HG02840 (cell line): ENCODE measurements around the gene C3orf38.
"Not testable (repeated sequence)": the region's sequence is repeated elsewhere in the genome, so short reads cannot be mapped to it uniquely, and the experiment has no call there.

ENCODE experiments used
- ATAC-seq: cut with Tn5 transposase; IDR thresholded peaks from one replicate; pipeline ENCODE4 v1.9.1; 2021; ENCODE audit warnings: mild to moderate bottlenecking, moderate library complexity, moderate number of reproducible peaks; ENCODE audit not compliant: unreplicated experiment, low FRiP score

C3orf38 gene

DNA sequence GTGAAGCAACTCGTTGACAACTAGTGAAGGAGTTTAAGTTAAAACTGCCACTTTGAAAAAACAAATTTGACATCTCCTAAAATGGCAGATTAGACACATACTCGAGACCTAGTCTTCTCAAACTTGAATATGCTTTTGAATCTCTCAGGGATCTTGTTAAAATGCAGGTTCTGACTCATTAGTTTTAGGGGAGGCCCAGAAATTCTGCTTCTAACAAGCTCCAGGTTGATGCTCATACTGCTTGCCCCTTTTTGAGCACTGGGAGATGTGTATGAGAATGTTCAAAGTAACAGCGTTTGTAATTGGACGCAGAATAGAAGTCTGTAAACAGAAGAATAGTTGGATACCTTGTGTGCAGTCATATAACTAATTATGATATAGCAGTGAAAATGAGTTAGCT, 1.6 kb downstream of the C3orf38 start:
- ATAC-seq, result no peak

DNA sequence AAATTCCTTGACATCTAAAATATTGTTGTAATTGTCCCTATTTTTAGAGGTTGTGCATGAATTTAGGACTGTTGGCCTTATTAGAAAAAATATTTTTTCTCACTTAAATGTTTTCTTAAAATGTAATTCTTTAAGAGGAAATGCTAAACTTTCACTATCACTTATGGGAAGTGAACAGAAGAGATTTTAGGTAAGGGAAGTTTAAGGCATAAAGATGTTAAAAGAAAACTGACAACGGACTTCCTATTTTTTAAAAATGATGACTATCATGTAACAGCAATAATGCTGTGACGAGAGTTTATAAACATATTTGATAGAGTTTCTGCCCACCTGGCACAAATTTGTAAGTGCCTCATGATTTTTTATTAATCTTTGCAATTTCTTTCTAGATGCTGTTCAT, 3.1 kb downstream of the C3orf38 start:
- ATAC-seq, result no peak

DNA sequence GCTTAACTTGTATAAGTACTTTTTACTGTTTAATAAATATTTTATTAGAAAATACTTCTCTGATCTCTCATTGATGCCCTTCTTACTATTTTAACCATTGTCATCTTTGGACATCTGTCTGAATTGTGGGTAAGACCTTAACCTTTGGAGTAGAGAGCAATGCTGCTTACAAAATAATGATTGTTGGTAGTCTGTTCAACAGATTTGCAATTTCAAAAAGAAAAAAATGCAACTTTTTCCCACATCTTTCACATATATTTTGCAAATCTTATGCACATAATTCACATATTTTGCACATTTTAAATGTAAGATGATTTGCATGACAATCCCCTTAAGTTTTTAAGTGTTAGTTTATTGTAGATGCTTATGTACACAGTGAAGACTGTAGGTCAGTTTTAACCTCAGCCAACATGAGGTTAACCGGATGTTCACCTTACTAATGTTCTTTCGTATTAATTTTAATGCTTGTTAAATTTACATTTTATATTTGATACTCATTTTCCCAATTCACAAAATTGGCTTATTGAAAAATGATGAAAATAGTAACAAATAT, 16.7 kb downstream of the C3orf38 start:
- no peak for ATAC-seq

DNA sequence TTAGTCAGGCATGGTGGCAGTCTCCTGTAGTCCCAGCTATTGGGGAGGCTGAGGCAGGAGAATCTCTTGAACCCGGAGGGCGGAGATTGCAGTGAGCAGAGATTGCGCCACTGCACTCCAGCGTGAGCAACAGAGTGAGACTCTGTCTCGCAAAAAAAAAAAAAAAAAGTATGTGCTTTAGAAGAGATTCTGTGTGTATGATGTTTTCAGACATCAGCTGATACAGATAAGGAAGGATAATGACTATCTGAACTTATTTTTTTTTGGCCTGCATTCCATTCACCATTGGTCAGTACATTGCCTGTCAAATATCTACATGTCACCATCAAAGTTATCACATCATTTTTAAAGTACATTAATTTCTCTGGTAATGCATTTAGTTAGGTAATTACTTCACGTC, 17.4 kb downstream of the C3orf38 start:
- no peak for ATAC-seq

DNA sequence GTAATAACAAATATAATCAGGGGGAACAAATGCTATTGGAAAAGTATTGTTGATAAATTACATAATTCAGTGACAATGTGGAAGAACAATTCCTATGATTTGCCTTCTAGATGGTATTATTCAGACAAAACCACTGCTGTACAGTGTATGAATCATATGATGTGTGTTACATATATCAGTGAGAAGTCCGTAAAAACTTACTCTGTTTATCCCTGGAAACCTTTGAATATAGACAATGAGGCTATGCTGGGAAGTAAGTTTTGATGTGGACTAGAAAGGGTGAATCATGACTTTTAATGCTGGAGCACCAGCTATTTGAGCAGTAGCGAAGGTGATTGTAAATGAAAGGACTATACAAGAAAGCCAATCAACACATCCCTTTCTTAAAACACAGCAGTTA, 17.9 kb downstream of the C3orf38 start:
- ATAC-seq, result no peak

DNA sequence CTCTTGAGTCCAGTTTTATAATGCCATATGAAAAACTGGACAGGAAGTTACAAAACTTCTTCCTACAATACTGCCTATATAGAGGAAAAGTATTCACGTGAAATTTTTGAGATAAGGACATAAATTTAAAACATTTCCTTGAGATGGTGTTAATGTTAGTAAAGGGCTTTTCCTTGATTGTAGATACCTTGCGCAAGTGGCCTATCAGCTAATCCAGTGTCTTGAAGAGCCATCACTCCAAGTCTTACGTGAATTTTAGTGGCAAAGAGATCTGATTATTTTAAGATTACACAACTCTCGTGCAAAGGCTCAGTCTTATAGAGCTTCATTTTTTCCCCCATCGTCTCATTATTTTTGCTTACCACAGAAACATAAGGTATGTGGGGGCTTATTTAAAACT, 18.4 kb downstream of the C3orf38 start:
- no peak for ATAC-seq

DNA sequence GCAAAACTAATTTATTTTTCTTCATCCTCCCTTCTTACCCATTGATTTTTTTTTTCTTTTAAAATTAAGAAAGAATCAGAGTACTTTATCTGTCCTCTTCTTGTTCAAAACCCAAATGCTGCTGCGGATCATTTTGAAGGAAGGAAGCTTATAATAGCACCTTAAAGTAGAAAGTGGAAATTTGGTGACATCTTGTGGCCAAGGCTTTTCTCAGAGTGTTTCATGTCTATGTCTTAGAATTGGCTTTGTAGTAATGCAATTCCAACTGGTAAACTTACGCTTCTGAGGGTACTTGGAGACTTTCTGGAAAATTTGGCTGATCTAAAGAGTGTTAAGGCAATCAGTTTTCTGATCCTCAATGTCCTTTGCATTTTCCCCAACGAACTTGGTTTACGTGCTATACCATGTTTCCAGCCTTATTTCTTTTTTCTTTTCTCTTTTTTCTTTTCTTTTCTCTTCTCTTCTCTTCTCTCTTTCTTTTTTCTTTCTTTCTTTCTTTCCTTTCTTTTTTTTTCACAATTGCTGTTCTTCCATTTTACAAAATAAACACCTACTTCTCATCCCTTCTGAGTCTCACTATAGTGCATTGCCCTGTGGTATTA, 30.7 kb downstream of the C3orf38 start:
- ATAC-seq, result no peak

DNA sequence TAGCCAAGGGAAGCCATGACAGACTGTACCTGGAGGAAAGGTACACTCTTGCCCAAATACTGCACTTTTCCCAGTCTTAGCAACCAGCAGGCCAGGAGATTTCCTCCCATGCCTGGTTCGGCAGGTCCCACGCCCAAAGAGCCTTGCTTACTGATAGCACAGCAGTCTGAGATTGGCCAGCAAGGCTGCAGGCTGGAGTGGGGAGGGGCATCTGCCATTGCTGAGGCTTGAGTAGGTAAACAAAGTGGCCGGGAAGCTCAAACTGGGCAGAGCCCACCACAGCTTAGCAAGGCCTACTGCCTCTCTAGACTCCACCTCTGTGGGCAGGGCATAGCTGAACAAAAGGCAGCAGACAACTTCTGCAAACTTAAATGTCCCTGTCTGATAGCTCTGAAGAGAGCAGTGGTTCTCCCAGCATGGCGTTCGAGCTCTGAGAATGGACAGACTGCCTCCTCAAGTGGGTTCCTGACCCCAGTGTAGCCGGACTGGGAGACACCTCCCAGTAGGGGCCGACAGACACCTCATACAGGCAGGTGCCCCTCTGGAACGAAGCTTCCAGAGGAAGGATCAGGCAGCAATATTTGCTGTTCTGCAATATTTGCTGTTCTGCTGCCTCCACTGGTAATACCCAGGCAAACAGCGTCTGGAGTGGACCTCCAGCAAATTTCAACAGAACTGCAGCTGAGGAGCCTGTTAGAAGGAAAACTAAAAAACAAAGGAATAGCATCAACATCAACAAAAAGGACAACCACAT, 32.6 kb downstream of the C3orf38 start:
- not testable (repeated sequence) for ATAC-seq

DNA sequence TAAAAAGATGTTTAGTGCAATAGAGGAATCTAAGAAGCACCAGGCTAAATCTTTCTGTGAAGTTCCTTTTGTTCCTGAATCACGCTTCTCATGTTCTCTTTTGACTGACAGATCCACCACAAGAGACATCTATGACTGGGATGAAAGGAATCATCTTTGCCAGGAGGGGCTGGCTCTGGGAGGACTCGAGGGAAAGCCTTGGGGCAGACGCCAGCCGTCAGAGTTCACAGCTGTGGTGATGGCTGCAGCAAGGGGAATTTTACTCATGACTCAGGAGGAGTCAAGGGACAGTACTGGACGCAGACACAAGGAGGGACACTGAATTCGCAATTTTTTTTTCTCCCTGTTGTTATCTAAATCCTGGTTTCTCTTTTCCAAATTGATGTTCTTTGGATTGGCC, 38.7 kb downstream of the C3orf38 start:
- ATAC-seq, result no peak

DNA sequence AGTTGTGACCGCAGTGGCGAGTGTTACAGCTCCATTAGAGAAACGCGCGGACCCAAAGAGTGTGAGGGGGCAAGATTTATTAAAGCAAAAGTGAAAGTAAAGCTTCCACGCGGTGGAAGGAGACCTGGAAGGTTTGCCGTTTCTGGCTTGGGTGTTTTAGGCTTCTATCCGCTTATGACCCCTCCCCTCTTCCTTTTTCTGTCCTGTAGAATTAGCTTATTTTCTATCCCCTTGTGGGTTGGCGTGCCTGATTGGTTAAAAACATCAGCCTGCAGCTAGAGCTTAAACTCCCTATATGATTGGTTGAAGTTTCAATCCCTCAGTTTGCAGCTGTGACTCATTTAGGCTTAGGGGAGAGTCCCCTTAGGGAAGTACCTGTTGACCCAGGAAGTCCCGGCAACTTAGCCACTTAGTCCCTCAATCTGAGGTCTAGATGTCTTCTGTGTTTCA, 39.6 kb downstream of the C3orf38 start:
- peak; percentile 92 for ATAC-seq

DNA sequence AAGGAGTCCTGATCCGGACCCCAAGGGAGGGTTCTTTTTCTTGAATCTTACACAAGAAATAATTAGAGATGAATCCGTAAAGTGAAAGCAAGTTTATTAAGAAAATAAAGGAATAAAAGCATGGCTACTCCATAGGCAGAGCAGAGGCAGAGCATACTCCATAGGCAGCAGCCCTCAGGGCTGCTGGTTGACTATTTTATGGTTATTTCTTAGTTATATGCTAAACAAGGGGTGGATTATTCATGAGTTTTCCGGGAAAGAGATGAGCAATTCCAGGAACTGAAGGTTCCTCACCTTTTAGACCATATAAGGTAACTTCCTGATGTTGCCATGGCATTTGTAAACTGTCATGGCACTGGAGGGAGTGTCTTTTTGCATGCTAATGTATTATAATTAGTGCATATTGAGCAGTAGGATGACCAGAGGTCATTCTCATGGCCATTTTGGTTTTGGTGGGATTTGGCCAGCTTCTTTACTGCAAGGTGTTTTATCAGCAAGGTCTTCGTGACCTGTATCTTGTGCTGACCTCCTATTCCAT, 42.2 kb downstream of the C3orf38 start:
- ATAC-seq, result no peak

DNA sequence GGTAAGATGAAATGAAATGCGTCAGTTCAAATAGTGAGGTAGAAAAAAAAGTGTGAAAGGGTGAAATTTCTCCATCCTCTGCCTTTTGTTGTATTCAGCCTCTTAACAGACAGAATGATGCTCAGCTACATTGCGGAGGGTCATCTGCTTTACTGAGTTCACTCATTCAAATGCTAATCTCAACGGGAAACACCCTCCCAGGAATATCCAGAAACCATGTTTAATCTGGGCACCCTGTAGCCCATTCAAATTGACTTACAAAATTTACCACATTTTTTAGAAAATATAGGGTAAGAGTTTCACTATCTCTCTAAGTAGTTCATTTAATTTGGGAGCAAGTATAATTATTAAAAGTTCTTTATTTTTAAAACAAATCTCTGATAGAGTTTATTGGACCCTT, 42.9 kb downstream of the C3orf38 start:
- no peak for ATAC-seq

DNA sequence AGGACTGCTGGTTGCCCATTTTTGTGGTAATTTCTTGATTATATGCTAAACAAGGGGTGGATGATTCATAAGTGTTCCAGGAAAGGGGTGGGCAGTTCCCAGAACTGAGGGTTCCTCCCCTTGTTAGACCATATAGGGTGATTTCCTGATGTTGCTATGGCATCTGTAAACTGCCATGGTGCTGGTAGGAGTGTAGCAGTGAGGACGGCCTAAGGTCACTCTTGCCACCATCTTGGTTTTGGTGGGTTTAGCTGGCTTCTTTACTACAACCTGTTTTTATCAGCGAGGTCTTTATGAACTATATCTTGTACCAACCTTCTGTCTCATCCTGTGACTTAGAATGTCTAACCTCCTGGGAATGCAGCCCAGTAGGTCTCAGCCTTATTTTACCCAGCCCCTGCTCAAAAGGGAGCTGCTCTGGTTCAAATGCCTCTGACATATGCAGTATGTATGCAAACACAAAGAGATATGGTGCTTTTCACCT, 46.2 kb downstream of the C3orf38 start:
- no peak for ATAC-seq

DNA sequence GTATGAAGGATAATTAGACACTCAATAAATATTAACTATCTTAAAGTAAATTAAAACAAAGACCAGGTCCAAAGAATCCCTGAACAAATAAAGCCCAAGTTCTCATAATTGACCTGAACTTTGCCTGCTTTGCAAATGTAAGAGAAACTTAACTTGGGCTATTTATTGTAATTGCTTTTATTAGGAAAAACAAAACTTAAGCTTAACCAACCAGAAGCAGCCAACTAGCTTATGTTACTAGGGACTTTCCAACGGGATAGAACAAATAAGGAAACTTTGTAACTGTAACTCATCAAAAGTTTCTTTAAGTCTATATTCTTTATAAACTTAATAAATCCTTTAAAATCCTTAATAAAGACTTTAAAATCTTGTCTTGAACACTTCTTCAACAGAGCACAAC, 48.4 kb downstream of the C3orf38 start:
- no peak for ATAC-seq

DNA sequence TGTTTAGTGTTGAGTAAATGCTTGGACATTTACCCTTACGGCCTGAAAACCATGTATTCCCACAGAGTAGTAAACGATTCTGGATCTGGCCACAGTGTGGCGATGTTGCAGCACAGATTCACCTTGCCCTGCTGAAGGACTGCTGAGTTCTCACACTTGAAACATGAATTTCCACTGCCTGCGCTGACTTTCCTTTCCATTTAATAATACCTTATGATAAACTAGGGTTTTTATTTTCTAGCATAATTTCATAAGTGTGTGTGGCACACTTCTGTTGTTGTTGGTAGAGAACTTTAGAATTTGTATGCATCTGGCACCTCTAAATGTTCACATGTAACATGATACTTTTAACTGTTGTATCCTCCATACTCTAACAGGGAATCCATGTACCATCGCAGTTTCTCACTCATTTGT, 53.9 kb downstream of the C3orf38 start:
- peak; percentile 74 for ATAC-seq
